GM12878 (cell line): ENCODE results near the gene TMEM175. TPM values are rescaled to one million over a fixed set of nuclear protein-coding genes. Genes with fewer than 3 reads are reported as not detected.
A peak's percentile ranks its signal among the peaks of the same experiment; 100 is the strongest.

Experiments used
- BCL11A ChIP-seq: IDR thresholded peaks from 2 replicates; pipeline ENCODE4 v1.6.1; 2011; ENCODE audit warnings: low read depth, low read length
- BMI1 ChIP-seq: fragments of 450-650 bp; IDR thresholded peaks from 2 replicates; pipeline ENCODE4 v1.6.1; 2016; ENCODE audit warnings: mild to moderate bottlenecking, moderate library complexity, borderline replicate concordance
- CHD4 ChIP-seq: fragments of 200-600 bp; sonication (generic); IDR thresholded peaks from 2 replicates; pipeline ENCODE4 v1.6.1; 2016; ENCODE audit warnings: mild to moderate bottlenecking
- EZH2 ChIP-seq: IDR thresholded peaks from 2 replicates; pipeline ENCODE4 v1.6.1; 2012; ENCODE audit warnings: low read depth, mild to moderate bottlenecking, control low read depth, inconsistent platforms, low read length, borderline replicate concordance; ENCODE audit not compliant: control insufficient read depth
- IKZF2 ChIP-seq, 2 experiments: fragments of 450-650 bp; IDR thresholded peaks; 2 replicates each; pipeline ENCODE4 v1.6.1; 2017; ENCODE audit warnings: mild to moderate bottlenecking in 2 of 2, moderate library complexity in 2 of 2
- IRF5 ChIP-seq: fragments of 450-650 bp; IDR thresholded peaks from 2 replicates; pipeline ENCODE4 v1.6.1; 2017; ENCODE audit warnings: borderline replicate concordance
- MEF2B ChIP-seq: fragments of 450-650 bp; IDR thresholded peaks from 2 replicates; pipeline ENCODE4 v1.6.1; 2018; ENCODE audit warnings: mild to moderate bottlenecking, moderate library complexity; ENCODE audit not compliant: partially characterized antibody, poor library complexity, severe bottlenecking
- MLLT1 ChIP-seq: fragments of 450-650 bp; IDR thresholded peaks from 2 replicates; pipeline ENCODE4 v1.6.1; 2016; ENCODE audit warnings: mild to moderate bottlenecking
- POU2F2 ChIP-seq: IDR thresholded peaks from 3 replicates; pipeline ENCODE4 v1.6.1; 2011; ENCODE audit warnings: low read depth, mild to moderate bottlenecking, low read length, borderline replicate concordance
- PRDM15 ChIP-seq: fragments of 450-650 bp; formaldehyde crosslinking; IDR thresholded peaks from 2 replicates; pipeline ENCODE4 v1.4.0; 2020; ENCODE audit warnings: mild to moderate bottlenecking, moderate library complexity
- RUNX3 ChIP-seq: IDR thresholded peaks from 2 replicates; pipeline ENCODE4 v1.6.1; 2012; ENCODE audit warnings: low read length, inconsistent platforms
- SMAD5 ChIP-seq: IDR thresholded peaks from 2 replicates; pipeline ENCODE4 v1.6.1; 2016; ENCODE audit warnings: antibody characterized with exemption, low read depth
- TCF12 ChIP-seq: IDR thresholded peaks from 2 replicates; pipeline ENCODE4 v1.6.1; 2011; ENCODE audit warnings: low read depth, mild to moderate bottlenecking, low read length
- USF2 ChIP-seq: IDR thresholded peaks from 2 replicates; pipeline ENCODE4 v1.6.1; 2011; ENCODE audit warnings: low read depth, low read length, improper control_type of control experiment, borderline replicate concordance
- YY1 ChIP-seq: IDR thresholded peaks from 2 replicates; pipeline ENCODE4 v1.6.1; 2011; ENCODE audit warnings: low read depth, mild to moderate bottlenecking, low read length
- ZBTB4 ChIP-seq: fragments of 450-650 bp; formaldehyde crosslinking; IDR thresholded peaks from 2 replicates; pipeline ENCODE4 v1.4.0; 2022; ENCODE audit warnings: mild to moderate bottlenecking, moderate library complexity
- polyA plus RNA-seq, 11 experiments: library from polyadenylated mRNA; depleted of rRNA in 4 of 11; unstranded in 6 of 11; stranded (reverse) in 5 of 11; fragments of >200 nt; fragmentation: Nextera tagmentation in 4 of 11; fragmentation: Illumina TruSeq in 1 of 11; extraction: Ambion mirVana in 4 of 11; extraction: Trizol in 1 of 11; gene quantifications; 1 replicate in 1 of 11; 2 replicates in 10 of 11; pipeline versions ENCODE4 v1.2.1 to v1.2.3, GENCODE V29; 2011 to 2016; ENCODE audit warnings: inconsistent platforms in 2 of 11, missing spikeins in 2 of 11, low read depth in 1 of 11
- total RNA-seq, 4 experiments: library from RNA; depleted of rRNA in 3 of 4; stranded (reverse); fragments of >200 nt in 3 of 4; fragmentation: Illumina TruSeq in 1 of 4; extraction: Trizol in 1 of 4; gene quantifications; 2 replicates each; pipeline versions ENCODE4 v1.2.1 to v1.2.3, GENCODE V29; 2013 to 2021

The TMEM175 gene
- total and polyA plus RNA-seq, 10 of the 15 experiments (the other 5 are each of a cell fraction or from before 2014, with no cell fraction given), result 0.11 to 39.5 (median 22.3) TPM

- TF ChIP-seq MEF2B, result no peak
- TF ChIP-seq USF2, result peak; percentile 50
- TF ChIP-seq BCL11A, result no peak
- no peak for TF ChIP-seq POU2F2
- TF ChIP-seq MLLT1, result no peak
- TF ChIP-seq PRDM15, result no peak
- TF ChIP-seq YY1, result peak; percentile 43; the same call in 1 of the 2 replicates
- no peak for TF ChIP-seq RUNX3
- no peak for TF ChIP-seq IRF5
- TF ChIP-seq BMI1, result no peak
- no peak for TF ChIP-seq EZH2
- TF ChIP-seq ZBTB4, result no peak
- TF ChIP-seq IKZF2 (IDR thresholded peaks at IDR 0.05), result no peak
- TF ChIP-seq CHD4, result no peak
- no peak for TF ChIP-seq TCF12
- TF ChIP-seq SMAD5, result no peak
Measured at GRCh38 chr4:986879-987623, 54.8 kb downstream of the TMEM175 start, which contains the start of gene IDUA (continued).
